WTC11 (cell line): ENCODE data around the gene CFAP100.

Source experiments
- FOXK1 ChIP-seq: sonication (generic); formaldehyde crosslinking; IDR thresholded peaks from 2 replicates; pipeline ENCODE4 v1.8.0; 2022; ENCODE audit warnings: mild to moderate bottlenecking, moderate library complexity, missing genetic modification reagents
- NR1H2 ChIP-seq: sonication (generic); formaldehyde crosslinking; IDR thresholded peaks from 2 replicates; pipeline ENCODE4 v1.9.0; 2021; ENCODE audit warnings: mild to moderate bottlenecking, moderate library complexity, missing genetic modification reagents
- ZNF219 ChIP-seq: sonication (generic); formaldehyde crosslinking; IDR thresholded peaks from 2 replicates; pipeline ENCODE4 v1.8.0; 2023; ENCODE audit warnings: missing genetic modification reagents, mild to moderate bottlenecking, borderline replicate concordance
- ZNF232 ChIP-seq: sonication (generic); formaldehyde crosslinking; IDR thresholded peaks from 2 replicates; pipeline ENCODE4 v1.8.0; 2022; ENCODE audit warnings: mild to moderate bottlenecking, missing genetic modification reagents
- TF ChIP-seq, protein P1 (sequence below): fragments of 200-600 bp; IDR thresholded peaks from 2 replicates; pipeline ENCODE4 v1.8.0; 2022; ENCODE audit warnings: antibody characterized with exemption
- TF ChIP-seq, protein P2 (sequence below): sonication (generic); formaldehyde crosslinking; IDR thresholded peaks from 2 replicates; pipeline ENCODE4 v1.8.0; 2023; ENCODE audit warnings: mild to moderate bottlenecking, missing genetic modification reagents
- TF ChIP-seq, protein P3 (sequence below): sonication (generic); formaldehyde crosslinking; IDR thresholded peaks from 2 replicates; pipeline ENCODE4 v1.8.0; 2022; ENCODE audit warnings: mild to moderate bottlenecking, missing genetic modification reagents
- TF ChIP-seq, protein P4 (sequence below): sonication (generic); formaldehyde crosslinking; IDR thresholded peaks from 2 replicates; pipeline ENCODE4 v1.8.1; 2023; ENCODE audit warnings: mild to moderate bottlenecking, missing genetic modification reagents
- TF ChIP-seq, protein P5 (sequence below): sonication (generic); formaldehyde crosslinking; IDR thresholded peaks from 2 replicates; pipeline ENCODE4 v1.8.1; 2023; ENCODE audit warnings: mild to moderate bottlenecking, missing genetic modification reagents, moderate library complexity
- TF ChIP-seq, protein P6 (sequence below): sonication (generic); formaldehyde crosslinking; IDR thresholded peaks from 2 replicates; pipeline ENCODE4 v1.8.1; 2022; ENCODE audit warnings: mild to moderate bottlenecking, moderate library complexity, missing genetic modification reagents
- TF ChIP-seq, protein P7 (sequence below): sonication (generic); formaldehyde crosslinking; conservative IDR thresholded peaks from 2 replicates; pipeline ENCODE4 v1.8.1; 2022; ENCODE audit warnings: mild to moderate bottlenecking, missing genetic modification reagents
- TF ChIP-seq, protein P8 (sequence below): sonication (generic); formaldehyde crosslinking; IDR thresholded peaks from 2 replicates; pipeline ENCODE4 v1.8.0; 2023; ENCODE audit warnings: missing genetic modification reagents, mild to moderate bottlenecking, borderline replicate concordance
- TF ChIP-seq, protein P9 (sequence below): fragments of 250-450 bp; sonication (Bioruptor Pico); IDR thresholded peaks from 2 replicates; pipeline ENCODE4 v2.1.2; 2022; ENCODE audit warnings: mild to moderate bottlenecking, moderate library complexity

DNA sequence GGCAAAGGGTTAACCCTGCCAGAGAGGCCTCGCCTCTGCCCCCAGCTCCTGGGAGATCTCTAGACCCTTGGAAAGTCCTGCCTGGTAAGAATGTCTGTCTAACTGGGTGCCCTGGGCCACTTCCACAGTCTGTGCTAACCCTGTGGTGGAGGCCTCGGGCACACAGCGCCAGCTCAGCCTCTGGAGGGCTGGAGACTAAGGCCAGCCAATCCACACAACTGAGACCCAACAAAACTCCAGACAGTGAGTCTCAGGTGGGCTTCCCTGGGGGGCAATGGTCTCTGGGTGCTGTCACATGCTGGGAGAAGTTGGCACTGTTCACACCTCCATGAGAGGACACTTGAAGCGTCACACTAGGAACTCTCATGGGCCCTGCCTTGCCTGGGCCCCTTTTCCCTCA lies 61.5 kb downstream of the CFAP100 start:
- TF ChIP-seq, protein P1, sequence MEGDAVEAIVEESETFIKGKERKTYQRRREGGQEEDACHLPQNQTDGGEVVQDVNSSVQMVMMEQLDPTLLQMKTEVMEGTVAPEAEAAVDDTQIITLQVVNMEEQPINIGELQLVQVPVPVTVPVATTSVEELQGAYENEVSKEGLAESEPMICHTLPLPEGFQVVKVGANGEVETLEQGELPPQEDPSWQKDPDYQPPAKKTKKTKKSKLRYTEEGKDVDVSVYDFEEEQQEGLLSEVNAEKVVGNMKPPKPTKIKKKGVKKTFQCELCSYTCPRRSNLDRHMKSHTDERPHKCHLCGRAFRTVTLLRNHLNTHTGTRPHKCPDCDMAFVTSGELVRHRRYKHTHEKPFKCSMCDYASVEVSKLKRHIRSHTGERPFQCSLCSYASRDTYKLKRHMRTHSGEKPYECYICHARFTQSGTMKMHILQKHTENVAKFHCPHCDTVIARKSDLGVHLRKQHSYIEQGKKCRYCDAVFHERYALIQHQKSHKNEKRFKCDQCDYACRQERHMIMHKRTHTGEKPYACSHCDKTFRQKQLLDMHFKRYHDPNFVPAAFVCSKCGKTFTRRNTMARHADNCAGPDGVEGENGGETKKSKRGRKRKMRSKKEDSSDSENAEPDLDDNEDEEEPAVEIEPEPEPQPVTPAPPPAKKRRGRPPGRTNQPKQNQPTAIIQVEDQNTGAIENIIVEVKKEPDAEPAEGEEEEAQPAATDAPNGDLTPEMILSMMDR = no peak
- TF ChIP-seq ZNF232 (CRISPR knock-in tag) (no peak), ZNF219 (no peak), FOXK1 (CRISPR knock-in tag) (no peak), NR1H2 (CRISPR knock-in tag) (no peak)
- TF ChIP-seq, protein P2, sequence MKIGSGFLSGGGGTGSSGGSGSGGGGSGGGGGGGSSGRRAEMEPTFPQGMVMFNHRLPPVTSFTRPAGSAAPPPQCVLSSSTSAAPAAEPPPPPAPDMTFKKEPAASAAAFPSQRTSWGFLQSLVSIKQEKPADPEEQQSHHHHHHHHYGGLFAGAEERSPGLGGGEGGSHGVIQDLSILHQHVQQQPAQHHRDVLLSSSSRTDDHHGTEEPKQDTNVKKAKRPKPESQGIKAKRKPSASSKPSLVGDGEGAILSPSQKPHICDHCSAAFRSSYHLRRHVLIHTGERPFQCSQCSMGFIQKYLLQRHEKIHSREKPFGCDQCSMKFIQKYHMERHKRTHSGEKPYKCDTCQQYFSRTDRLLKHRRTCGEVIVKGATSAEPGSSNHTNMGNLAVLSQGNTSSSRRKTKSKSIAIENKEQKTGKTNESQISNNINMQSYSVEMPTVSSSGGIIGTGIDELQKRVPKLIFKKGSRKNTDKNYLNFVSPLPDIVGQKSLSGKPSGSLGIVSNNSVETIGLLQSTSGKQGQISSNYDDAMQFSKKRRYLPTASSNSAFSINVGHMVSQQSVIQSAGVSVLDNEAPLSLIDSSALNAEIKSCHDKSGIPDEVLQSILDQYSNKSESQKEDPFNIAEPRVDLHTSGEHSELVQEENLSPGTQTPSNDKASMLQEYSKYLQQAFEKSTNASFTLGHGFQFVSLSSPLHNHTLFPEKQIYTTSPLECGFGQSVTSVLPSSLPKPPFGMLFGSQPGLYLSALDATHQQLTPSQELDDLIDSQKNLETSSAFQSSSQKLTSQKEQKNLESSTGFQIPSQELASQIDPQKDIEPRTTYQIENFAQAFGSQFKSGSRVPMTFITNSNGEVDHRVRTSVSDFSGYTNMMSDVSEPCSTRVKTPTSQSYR (CRISPR knock-in tag) = no peak
- TF ChIP-seq, protein P3, sequence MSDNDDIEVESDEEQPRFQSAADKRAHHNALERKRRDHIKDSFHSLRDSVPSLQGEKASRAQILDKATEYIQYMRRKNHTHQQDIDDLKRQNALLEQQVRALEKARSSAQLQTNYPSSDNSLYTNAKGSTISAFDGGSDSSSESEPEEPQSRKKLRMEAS (CRISPR knock-in tag) = no peak
- TF ChIP-seq, protein P4, sequence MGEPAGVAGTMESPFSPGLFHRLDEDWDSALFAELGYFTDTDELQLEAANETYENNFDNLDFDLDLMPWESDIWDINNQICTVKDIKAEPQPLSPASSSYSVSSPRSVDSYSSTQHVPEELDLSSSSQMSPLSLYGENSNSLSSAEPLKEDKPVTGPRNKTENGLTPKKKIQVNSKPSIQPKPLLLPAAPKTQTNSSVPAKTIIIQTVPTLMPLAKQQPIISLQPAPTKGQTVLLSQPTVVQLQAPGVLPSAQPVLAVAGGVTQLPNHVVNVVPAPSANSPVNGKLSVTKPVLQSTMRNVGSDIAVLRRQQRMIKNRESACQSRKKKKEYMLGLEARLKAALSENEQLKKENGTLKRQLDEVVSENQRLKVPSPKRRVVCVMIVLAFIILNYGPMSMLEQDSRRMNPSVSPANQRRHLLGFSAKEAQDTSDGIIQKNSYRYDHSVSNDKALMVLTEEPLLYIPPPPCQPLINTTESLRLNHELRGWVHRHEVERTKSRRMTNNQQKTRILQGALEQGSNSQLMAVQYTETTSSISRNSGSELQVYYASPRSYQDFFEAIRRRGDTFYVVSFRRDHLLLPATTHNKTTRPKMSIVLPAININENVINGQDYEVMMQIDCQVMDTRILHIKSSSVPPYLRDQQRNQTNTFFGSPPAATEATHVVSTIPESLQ (CRISPR knock-in tag) = no peak
- TF ChIP-seq, protein P5, sequence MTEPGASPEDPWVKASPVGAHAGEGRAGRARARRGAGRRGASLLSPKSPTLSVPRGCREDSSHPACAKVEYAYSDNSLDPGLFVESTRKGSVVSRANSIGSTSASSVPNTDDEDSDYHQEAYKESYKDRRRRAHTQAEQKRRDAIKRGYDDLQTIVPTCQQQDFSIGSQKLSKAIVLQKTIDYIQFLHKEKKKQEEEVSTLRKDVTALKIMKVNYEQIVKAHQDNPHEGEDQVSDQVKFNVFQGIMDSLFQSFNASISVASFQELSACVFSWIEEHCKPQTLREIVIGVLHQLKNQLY = no peak
- TF ChIP-seq, protein P6, sequence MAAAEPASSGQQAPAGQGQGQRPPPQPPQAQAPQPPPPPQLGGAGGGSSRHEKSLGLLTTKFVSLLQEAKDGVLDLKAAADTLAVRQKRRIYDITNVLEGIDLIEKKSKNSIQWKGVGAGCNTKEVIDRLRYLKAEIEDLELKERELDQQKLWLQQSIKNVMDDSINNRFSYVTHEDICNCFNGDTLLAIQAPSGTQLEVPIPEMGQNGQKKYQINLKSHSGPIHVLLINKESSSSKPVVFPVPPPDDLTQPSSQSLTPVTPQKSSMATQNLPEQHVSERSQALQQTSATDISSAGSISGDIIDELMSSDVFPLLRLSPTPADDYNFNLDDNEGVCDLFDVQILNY (CRISPR knock-in tag) = no peak
- TF ChIP-seq, protein P7, sequence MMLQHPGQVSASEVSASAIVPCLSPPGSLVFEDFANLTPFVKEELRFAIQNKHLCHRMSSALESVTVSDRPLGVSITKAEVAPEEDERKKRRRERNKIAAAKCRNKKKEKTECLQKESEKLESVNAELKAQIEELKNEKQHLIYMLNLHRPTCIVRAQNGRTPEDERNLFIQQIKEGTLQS (CRISPR knock-in tag) = no peak
- TF ChIP-seq, protein P8, sequence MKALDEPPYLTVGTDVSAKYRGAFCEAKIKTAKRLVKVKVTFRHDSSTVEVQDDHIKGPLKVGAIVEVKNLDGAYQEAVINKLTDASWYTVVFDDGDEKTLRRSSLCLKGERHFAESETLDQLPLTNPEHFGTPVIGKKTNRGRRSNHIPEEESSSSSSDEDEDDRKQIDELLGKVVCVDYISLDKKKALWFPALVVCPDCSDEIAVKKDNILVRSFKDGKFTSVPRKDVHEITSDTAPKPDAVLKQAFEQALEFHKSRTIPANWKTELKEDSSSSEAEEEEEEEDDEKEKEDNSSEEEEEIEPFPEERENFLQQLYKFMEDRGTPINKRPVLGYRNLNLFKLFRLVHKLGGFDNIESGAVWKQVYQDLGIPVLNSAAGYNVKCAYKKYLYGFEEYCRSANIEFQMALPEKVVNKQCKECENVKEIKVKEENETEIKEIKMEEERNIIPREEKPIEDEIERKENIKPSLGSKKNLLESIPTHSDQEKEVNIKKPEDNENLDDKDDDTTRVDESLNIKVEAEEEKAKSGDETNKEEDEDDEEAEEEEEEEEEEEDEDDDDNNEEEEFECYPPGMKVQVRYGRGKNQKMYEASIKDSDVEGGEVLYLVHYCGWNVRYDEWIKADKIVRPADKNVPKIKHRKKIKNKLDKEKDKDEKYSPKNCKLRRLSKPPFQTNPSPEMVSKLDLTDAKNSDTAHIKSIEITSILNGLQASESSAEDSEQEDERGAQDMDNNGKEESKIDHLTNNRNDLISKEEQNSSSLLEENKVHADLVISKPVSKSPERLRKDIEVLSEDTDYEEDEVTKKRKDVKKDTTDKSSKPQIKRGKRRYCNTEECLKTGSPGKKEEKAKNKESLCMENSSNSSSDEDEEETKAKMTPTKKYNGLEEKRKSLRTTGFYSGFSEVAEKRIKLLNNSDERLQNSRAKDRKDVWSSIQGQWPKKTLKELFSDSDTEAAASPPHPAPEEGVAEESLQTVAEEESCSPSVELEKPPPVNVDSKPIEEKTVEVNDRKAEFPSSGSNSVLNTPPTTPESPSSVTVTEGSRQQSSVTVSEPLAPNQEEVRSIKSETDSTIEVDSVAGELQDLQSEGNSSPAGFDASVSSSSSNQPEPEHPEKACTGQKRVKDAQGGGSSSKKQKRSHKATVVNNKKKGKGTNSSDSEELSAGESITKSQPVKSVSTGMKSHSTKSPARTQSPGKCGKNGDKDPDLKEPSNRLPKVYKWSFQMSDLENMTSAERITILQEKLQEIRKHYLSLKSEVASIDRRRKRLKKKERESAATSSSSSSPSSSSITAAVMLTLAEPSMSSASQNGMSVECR (CRISPR knock-in tag) = no peak
- TF ChIP-seq, protein P9, sequence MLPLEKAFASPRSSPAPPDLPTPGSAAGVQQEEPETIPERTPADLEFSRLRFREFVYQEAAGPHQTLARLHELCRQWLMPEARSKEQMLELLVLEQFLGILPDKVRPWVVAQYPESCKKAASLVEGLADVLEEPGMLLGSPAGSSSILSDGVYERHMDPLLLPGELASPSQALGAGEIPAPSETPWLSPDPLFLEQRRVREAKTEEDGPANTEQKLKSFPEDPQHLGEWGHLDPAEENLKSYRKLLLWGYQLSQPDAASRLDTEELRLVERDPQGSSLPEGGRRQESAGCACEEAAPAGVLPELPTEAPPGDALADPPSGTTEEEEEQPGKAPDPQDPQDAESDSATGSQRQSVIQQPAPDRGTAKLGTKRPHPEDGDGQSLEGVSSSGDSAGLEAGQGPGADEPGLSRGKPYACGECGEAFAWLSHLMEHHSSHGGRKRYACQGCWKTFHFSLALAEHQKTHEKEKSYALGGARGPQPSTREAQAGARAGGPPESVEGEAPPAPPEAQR = no peak
